ENCODE measurements around the gene NPAS3.

Gene NPAS3

GRCh38 chr14:33349871-33350270, 411.2 kb downstream of the NPAS3 start:
- H3K4me3 ChIP-seq (ENCODE audit: low read depth, low read length): no peak overlapping the region
- TF ChIP-seq, protein P1, sequence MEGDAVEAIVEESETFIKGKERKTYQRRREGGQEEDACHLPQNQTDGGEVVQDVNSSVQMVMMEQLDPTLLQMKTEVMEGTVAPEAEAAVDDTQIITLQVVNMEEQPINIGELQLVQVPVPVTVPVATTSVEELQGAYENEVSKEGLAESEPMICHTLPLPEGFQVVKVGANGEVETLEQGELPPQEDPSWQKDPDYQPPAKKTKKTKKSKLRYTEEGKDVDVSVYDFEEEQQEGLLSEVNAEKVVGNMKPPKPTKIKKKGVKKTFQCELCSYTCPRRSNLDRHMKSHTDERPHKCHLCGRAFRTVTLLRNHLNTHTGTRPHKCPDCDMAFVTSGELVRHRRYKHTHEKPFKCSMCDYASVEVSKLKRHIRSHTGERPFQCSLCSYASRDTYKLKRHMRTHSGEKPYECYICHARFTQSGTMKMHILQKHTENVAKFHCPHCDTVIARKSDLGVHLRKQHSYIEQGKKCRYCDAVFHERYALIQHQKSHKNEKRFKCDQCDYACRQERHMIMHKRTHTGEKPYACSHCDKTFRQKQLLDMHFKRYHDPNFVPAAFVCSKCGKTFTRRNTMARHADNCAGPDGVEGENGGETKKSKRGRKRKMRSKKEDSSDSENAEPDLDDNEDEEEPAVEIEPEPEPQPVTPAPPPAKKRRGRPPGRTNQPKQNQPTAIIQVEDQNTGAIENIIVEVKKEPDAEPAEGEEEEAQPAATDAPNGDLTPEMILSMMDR (IDR thresholded peaks at IDR 0.05; ENCODE audit: borderline replicate concordance, insufficient read depth, low read depth, low read length): no peak

DNA sequence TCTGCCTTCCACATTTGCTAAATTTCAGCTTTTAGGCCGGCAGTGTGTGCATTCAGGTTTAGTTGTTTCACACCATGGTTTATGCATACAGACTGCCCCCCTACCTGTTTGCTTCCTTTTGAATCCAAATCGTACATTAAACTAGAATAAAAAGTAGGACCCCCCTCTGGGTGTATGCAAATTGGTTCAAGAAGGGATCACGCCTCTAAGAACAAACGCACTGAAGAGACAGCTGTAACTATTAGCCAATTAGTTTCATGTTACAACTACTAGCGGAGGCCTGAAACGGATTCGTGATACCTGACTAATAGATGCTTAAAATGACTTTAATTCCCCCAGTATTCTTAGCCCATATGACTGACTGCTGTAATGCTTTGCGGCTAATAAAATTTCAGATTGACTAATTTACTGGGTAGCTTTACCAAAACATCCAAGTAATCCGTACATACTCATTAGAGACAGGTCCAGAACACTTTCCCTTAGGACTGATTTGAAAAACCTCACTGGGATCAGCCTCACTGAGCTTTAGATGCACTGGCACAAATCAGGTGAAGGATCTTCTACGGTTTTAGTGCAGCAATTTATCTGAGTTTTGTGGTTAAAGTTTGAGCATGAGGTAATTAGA, 411.8 kb downstream of the NPAS3 start:
- TF ChIP-seq, protein P1 (IDR thresholded peaks at IDR 0.05; ENCODE audit: borderline replicate concordance, insufficient read depth, low read depth, low read length): no peak

GRCh38 chr14:33352821-33353220, 414.1 kb downstream of the NPAS3 start:
- no peak overlapping the region for H3K4me3 ChIP-seq (ENCODE audit: low read depth, low read length)
- TF ChIP-seq, protein P1 (IDR thresholded peaks at IDR 0.05; ENCODE audit: borderline replicate concordance, insufficient read depth, low read depth, low read length): no peak

More for the DNA sequence above, 411.8 kb downstream of the NPAS3 start:
- no peak overlapping the region for H3K4me3 ChIP-seq (ENCODE audit: low read depth, low read length)

- TF ChIP-seq, protein P1 (IDR thresholded peaks at IDR 0.05; ENCODE audit: borderline replicate concordance, insufficient read depth, low read depth, low read length): no peak
- H3K4me3 ChIP-seq (ENCODE audit: low read depth, low read length): no peak overlapping the region
These were observed 417.5 kb downstream of the NPAS3 start for GRCh38 chr14:33356181-33356580.

DNA sequence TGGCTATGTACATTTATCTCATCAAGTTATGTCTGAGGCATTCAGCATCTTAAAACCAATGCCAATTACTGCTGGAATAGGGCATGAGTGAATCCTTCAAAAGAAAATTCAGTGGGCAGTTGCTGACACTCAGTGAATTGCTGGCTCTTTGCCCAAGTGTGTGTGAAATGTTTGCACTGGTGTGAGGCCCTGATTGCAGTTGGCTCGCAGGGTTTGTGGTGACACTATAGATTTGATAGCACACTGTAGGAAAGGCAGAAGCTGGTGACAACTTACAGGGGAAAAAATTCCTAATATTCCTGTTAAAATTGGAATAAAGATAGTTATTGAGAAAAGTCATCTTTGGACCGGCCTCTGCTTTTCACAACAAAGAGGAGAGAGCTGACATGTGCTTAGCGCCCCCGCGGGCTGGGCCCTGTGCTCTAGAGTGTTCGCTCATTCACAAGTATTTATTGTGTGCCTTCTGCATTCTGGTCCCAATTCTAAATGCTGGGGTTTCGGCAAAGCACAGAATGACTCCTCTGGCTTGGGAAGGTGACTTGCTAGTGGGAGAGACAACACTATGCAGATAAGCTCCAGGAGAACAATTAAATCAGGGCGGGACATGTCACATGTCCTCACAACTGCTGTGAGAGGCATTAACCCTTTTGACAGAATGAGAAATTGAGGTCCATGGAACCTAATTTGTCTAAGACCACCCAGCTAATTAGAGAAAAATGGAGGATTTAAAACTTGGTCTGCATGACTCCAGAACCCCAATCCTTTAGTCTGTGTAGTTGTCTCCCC, 418.7 kb downstream of the NPAS3 start:
- H3K4me3 ChIP-seq (ENCODE audit: low read depth, low read length): no peak overlapping the region
- TF ChIP-seq, protein P1 (IDR thresholded peaks at IDR 0.05; ENCODE audit: borderline replicate concordance, insufficient read depth, low read depth, low read length): no peak

- TF ChIP-seq, protein P1 (IDR thresholded peaks at IDR 0.05; ENCODE audit: borderline replicate concordance, insufficient read depth, low read depth, low read length): no peak
- no peak overlapping the region for H3K4me3 ChIP-seq (ENCODE audit: low read depth, low read length)
These were observed 420.7 kb downstream of the NPAS3 start for GRCh38 chr14:33359288-33359881.

Measured in GM12875 (cell line).